HepG2 (cell line): ENCODE measurements around the gene BCL2L2. TPM values are rescaled to one million over a fixed set of nuclear protein-coding genes. Genes with fewer than 3 reads are reported as not detected.
A peak's percentile ranks its signal among the peaks of the same experiment; 100 is the strongest.

ENCODE experiments used
- ELF4 ChIP-seq: sonication (generic); formaldehyde crosslinking; IDR thresholded peaks from 2 replicates; pipeline ENCODE4 v1.5.0; 2020; ENCODE audit warnings: missing genetic modification reagents, mild to moderate bottlenecking, moderate library complexity, borderline replicate concordance
- HDAC6 ChIP-seq: fragments of 200-600 bp; sonication (generic); IDR thresholded peaks from 2 replicates; pipeline ENCODE4 v1.7.0; 2017; ENCODE audit warnings: mild to moderate bottlenecking, antibody characterized with exemption, low read length, low read depth
- HMG20B ChIP-seq: conservative IDR thresholded peaks from 2 replicates; pipeline ENCODE4 v1.6.1; 2016; ENCODE audit warnings: missing genetic modification reagents, missing compliant biosample characterization
- IKZF1 ChIP-seq: fragments of 450-650 bp; IDR thresholded peaks from 2 replicates; pipeline ENCODE4 v1.7.1; 2016
- MEIS1 ChIP-seq: sonication (generic); formaldehyde crosslinking; IDR thresholded peaks from 2 replicates; pipeline ENCODE4 v1.9.0; 2021; ENCODE audit warnings: mild to moderate bottlenecking, missing genetic modification reagents, moderate library complexity, borderline replicate concordance
- MYC ChIP-seq: sonication (generic); formaldehyde crosslinking; IDR thresholded peaks from 2 replicates; pipeline ENCODE4 v1.9.0; 2021; ENCODE audit warnings: missing genetic modification reagents, borderline replicate concordance
- RFXANK ChIP-seq: IDR thresholded peaks from 2 replicates; pipeline ENCODE4 v1.6.1; 2016
- TARDBP ChIP-seq: sonication (generic); formaldehyde crosslinking; IDR thresholded peaks from 2 replicates; pipeline ENCODE4 v1.8.0; 2022; ENCODE audit warnings: mild to moderate bottlenecking, missing genetic modification reagents
- ZBTB3 ChIP-seq: sonication (generic); formaldehyde crosslinking; IDR thresholded peaks from 2 replicates; pipeline ENCODE4 v1.4.0; 2020; ENCODE audit warnings: low read depth, mild to moderate bottlenecking, moderate library complexity, missing genetic modification reagents, borderline replicate concordance
- ZFAT ChIP-seq: sonication (generic); formaldehyde crosslinking; conservative IDR thresholded peaks from 2 replicates; pipeline ENCODE4 v1.8.1; 2023; ENCODE audit warnings: missing genetic modification reagents, inconsistent platforms
- ZNF253 ChIP-seq: sonication (generic); formaldehyde crosslinking; IDR thresholded peaks from 2 replicates; pipeline ENCODE4 v1.8.0; 2022; ENCODE audit warnings: mild to moderate bottlenecking, missing genetic modification reagents, borderline replicate concordance
- ZNF317 ChIP-seq: sonication (generic); formaldehyde crosslinking; IDR thresholded peaks from 2 replicates; pipeline ENCODE4 v1.5.0; 2020; ENCODE audit warnings: mild to moderate bottlenecking, missing genetic modification reagents
- ZNF430 ChIP-seq: sonication (generic); formaldehyde crosslinking; IDR thresholded peaks from 2 replicates; pipeline ENCODE4 v1.9.0; 2021; ENCODE audit warnings: mild to moderate bottlenecking, missing genetic modification reagents
- ZNF644 ChIP-seq: IDR thresholded peaks from 2 replicates; pipeline ENCODE4 v1.6.1; 2016; ENCODE audit warnings: low read depth
- ZNF782 ChIP-seq: sonication (generic); formaldehyde crosslinking; IDR thresholded peaks from 2 replicates; pipeline ENCODE4 v1.4.0; 2020; ENCODE audit warnings: missing genetic modification reagents, mild to moderate bottlenecking, borderline replicate concordance
- ZSCAN29 ChIP-seq: sonication (generic); formaldehyde crosslinking; conservative IDR thresholded peaks from 2 replicates; pipeline ENCODE4 v1.4.0; 2020; ENCODE audit warnings: mild to moderate bottlenecking, missing genetic modification reagents
- polyA plus RNA-seq, 8 experiments: library from polyadenylated mRNA; depleted of rRNA in 3 of 8; stranded (reverse) in 7 of 8; unstranded in 1 of 8; fragments of >200 nt; fragmentation: Illumina TruSeq in 4 of 8; extraction: Trizol in 4 of 8; gene quantifications; 2 replicates each; pipeline versions ENCODE4 v1.2.1 to v1.2.3, GENCODE V29; 2011 to 2016; ENCODE audit warnings: low read depth in 4 of 8, missing spikeins in 1 of 8, mixed read lengths in 1 of 8; ENCODE audit not compliant: insufficient read depth in 1 of 8
- total RNA-seq, 5 experiments: library from RNA; depleted of rRNA; stranded (reverse); fragments of >200 nt; fragmentation: Illumina TruSeq; extraction: Trizol; gene quantifications; 2 replicates each; pipeline ENCODE4 v1.2.3, GENCODE V29; 2016; ENCODE audit warnings: low read depth in 1 of 5
- TF ChIP-seq, protein P1 (sequence below): sonication (generic); formaldehyde crosslinking; IDR thresholded peaks from 2 replicates; pipeline ENCODE4 v1.9.0; 2021; ENCODE audit warnings: missing genetic modification reagents, mild to moderate bottlenecking, borderline replicate concordance
- TF ChIP-seq, protein P2 (sequence below): sonication (generic); formaldehyde crosslinking; IDR thresholded peaks from 2 replicates; pipeline ENCODE4 v1.8.0; 2022; ENCODE audit warnings: missing genetic modification reagents, mild to moderate bottlenecking, moderate library complexity, borderline replicate concordance
- TF ChIP-seq, protein P3 (sequence below): sonication (generic); formaldehyde crosslinking; IDR thresholded peaks from 2 replicates; pipeline ENCODE4 v1.5.1; 2020; ENCODE audit warnings: mild to moderate bottlenecking, missing genetic modification reagents, borderline replicate concordance
- TF ChIP-seq, protein P4 (sequence below): sonication (generic); formaldehyde crosslinking; IDR thresholded peaks from 2 replicates; pipeline ENCODE4 v1.4.0; 2020; ENCODE audit warnings: mild to moderate bottlenecking, missing genetic modification reagents, borderline replicate concordance

Gene BCL2L2
- total and polyA plus RNA-seq, 2 of the 13 experiments (the other 11 are each of a cell fraction or from before 2014, with no cell fraction given), result 28.1 to 49.8 TPM

DNA sequence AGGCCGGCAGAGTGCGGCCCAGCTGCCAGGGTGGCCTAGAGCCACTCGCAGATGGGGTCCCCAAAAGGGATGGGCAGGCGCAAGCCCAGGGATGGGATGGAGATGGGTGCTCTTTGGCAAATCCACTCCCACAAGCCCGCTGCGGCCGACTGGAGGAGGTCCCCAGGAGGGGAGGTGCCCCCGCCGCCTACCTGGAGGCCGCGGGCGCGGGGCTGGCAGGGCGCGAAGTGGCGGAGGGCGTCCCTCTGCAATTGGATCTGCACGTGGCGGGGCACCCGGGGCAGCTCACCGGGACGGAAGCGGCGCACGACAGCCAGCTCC, 4.7 kb upstream of the BCL2L2 start (continued):
- TF ChIP-seq TARDBP (CRISPR knock-in tag), result peak; percentile 60; the same call in 1 of the 2 replicates
- TF ChIP-seq, protein P1, sequence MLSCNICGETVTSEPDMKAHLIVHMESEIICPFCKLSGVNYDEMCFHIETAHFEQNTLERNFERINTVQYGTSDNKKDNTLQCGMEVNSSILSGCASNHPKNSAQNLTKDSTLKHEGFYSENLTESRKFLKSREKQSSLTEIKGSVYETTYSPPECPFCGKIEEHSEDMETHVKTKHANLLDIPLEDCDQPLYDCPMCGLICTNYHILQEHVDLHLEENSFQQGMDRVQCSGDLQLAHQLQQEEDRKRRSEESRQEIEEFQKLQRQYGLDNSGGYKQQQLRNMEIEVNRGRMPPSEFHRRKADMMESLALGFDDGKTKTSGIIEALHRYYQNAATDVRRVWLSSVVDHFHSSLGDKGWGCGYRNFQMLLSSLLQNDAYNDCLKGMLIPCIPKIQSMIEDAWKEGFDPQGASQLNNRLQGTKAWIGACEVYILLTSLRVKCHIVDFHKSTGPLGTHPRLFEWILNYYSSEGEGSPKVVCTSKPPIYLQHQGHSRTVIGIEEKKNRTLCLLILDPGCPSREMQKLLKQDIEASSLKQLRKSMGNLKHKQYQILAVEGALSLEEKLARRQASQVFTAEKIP, result no peak
- peak; percentile 98 for TF ChIP-seq MYC
- no peak for TF ChIP-seq HDAC6
- 0 out of 2 replicates have a peak, but pooled peaks have one; percentile 60 for TF ChIP-seq ZBTB3
- TF ChIP-seq ZNF253 (CRISPR knock-in tag), result peak; percentile 91; the same call in 1 of the 2 replicates
- peak; percentile 96 for TF ChIP-seq ZFAT (CRISPR knock-in tag)
- no peak; the same call in 1 of the 2 replicates for TF ChIP-seq ZNF430 (CRISPR knock-in tag)
- TF ChIP-seq ZSCAN29, result no peak
- no peak for TF ChIP-seq IKZF1
- no peak for TF ChIP-seq MEIS1 (CRISPR knock-in tag)
- peak; percentile 87 for TF ChIP-seq HMG20B (CRISPR knock-in tag)
- TF ChIP-seq, protein P2, sequence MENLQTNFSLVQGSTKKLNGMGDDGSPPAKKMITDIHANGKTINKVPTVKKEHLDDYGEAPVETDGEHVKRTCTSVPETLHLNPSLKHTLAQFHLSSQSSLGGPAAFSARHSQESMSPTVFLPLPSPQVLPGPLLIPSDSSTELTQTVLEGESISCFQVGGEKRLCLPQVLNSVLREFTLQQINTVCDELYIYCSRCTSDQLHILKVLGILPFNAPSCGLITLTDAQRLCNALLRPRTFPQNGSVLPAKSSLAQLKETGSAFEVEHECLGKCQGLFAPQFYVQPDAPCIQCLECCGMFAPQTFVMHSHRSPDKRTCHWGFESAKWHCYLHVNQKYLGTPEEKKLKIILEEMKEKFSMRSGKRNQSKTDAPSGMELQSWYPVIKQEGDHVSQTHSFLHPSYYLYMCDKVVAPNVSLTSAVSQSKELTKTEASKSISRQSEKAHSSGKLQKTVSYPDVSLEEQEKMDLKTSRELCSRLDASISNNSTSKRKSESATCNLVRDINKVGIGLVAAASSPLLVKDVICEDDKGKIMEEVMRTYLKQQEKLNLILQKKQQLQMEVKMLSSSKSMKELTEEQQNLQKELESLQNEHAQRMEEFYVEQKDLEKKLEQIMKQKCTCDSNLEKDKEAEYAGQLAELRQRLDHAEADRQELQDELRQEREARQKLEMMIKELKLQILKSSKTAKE (CRISPR knock-in tag), result no peak
- peak; percentile 59 for TF ChIP-seq RFXANK
- TF ChIP-seq ZNF317 (CRISPR knock-in tag), result peak; percentile 87
- TF ChIP-seq, protein P3, sequence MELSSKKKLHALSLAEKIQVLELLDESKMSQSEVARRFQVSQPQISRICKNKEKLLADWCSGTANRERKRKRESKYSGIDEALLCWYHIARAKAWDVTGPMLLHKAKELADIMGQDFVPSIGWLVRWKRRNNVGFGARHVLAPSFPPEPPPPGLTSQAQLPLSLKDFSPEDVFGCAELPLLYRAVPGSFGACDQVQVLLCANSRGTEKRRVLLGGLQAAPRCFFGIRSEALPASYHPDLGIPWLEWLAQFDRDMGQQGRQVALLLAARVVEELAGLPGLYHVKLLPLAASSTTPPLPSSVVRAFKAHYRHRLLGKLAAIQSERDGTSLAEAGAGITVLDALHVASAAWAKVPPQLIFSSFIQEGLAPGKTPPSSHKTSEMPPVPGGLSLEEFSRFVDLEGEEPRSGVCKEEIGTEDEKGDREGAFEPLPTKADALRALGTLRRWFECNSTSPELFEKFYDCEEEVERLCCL (CRISPR knock-in tag), result peak; percentile 99
- TF ChIP-seq, protein P4, sequence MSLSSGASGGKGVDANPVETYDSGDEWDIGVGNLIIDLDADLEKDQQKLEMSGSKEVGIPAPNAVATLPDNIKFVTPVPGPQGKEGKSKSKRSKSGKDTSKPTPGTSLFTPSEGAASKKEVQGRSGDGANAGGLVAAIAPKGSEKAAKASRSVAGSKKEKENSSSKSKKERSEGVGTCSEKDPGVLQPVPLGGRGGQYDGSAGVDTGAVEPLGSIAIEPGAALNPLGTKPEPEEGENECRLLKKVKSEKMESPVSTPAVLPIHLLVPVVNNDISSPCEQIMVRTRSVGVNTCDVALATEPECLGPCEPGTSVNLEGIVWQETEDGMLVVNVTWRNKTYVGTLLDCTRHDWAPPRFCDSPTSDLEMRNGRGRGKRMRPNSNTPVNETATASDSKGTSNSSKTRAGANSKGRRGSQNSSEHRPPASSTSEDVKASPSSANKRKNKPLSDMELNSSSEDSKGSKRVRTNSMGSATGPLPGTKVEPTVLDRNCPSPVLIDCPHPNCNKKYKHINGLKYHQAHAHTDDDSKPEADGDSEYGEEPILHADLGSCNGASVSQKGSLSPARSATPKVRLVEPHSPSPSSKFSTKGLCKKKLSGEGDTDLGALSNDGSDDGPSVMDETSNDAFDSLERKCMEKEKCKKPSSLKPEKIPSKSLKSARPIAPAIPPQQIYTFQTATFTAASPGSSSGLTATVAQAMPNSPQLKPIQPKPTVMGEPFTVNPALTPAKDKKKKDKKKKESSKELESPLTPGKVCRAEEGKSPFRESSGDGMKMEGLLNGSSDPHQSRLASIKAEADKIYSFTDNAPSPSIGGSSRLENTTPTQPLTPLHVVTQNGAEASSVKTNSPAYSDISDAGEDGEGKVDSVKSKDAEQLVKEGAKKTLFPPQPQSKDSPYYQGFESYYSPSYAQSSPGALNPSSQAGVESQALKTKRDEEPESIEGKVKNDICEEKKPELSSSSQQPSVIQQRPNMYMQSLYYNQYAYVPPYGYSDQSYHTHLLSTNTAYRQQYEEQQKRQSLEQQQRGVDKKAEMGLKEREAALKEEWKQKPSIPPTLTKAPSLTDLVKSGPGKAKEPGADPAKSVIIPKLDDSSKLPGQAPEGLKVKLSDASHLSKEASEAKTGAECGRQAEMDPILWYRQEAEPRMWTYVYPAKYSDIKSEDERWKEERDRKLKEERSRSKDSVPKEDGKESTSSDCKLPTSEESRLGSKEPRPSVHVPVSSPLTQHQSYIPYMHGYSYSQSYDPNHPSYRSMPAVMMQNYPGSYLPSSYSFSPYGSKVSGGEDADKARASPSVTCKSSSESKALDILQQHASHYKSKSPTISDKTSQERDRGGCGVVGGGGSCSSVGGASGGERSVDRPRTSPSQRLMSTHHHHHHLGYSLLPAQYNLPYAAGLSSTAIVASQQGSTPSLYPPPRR, result peak; percentile 76; the same call in 1 of the 2 replicates
- TF ChIP-seq ZNF644 (CRISPR knock-in tag), result peak; percentile 46; the same call in 1 of the 2 replicates
- peak; percentile 99 for TF ChIP-seq ZNF782 (CRISPR knock-in tag)
- TF ChIP-seq ELF4 (CRISPR knock-in tag), result 0 out of 2 replicates have a peak, but pooled peaks have one; percentile 2
